ENCODE data around the gene CTAGE8. TPM values are rescaled to one million over a fixed set of nuclear protein-coding genes. Genes with fewer than 3 reads are reported as not detected.
"Not testable (repeated sequence)": the region's sequence is repeated elsewhere in the genome, so short reads cannot be mapped to it uniquely, and the experiment has no call there.

The CTAGE8 gene
- total RNA-seq, 2 experiments from 2014 or later = 0.25 to 0.85 TPM

DNA sequence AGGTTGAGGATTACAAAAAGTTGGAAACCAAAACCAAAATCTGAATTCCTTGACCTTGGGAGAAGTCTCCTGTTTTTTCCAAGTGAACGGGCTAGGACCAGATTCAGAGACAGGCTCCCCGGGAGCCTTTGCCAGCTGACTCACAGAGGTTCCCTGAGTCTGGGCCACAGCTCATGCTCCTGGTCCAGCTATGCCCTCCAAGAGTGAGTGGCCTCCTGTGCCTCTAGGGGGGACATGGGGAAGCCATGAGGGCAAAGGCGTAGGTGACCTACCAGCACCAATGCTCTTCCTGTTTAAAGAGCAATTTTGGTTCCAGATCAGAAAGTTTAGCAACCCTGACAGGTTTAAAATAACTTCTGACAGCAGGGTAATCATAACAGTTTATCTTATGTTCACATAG, 40.3 kb downstream of the CTAGE8 start:
- intact Hi-C loops (cut with micrococcal nuclease); CTCF ChIA-PET; ATAC-seq; DNase-seq; H3K27me3 Mint-ChIP-seq; POLR2A ChIA-PET; H3K4me3 Mint-ChIP-seq; H3K36me3 Mint-ChIP-seq (ENCODE audit: low read depth); H3K4me1 Mint-ChIP-seq (ENCODE audit: low read depth); H3K27ac Mint-ChIP-seq; H3K9me3 Mint-ChIP-seq: not testable (repeated sequence)

DNA sequence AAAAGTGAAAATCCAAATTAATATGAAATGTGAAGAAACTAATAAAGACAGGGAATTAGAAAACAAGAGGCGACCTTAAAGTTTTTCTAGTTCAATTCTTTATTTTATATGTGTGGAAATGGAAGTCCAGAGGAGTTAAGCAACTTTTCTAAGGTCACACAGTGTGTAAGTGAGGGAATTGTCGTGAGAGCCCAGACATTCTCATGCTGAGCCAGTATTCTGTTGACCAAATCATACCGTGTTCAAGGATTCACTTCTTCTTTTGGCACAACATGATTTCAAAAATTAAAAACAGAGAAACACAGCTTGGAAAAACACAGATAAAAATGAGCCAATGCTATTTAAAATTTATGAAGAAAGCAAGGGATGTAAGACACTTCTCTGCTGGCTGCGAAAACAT, 42.2 kb downstream of the CTAGE8 start:
- H3K27me3 Mint-ChIP-seq; H3K4me1 Mint-ChIP-seq (ENCODE audit: low read depth); H3K27ac Mint-ChIP-seq; intact Hi-C loops (cut with micrococcal nuclease); H3K4me3 Mint-ChIP-seq; DNase-seq; H3K9me3 Mint-ChIP-seq; H3K36me3 Mint-ChIP-seq (ENCODE audit: low read depth); ATAC-seq; POLR2A ChIA-PET; CTCF ChIA-PET: not testable (repeated sequence)

DNA sequence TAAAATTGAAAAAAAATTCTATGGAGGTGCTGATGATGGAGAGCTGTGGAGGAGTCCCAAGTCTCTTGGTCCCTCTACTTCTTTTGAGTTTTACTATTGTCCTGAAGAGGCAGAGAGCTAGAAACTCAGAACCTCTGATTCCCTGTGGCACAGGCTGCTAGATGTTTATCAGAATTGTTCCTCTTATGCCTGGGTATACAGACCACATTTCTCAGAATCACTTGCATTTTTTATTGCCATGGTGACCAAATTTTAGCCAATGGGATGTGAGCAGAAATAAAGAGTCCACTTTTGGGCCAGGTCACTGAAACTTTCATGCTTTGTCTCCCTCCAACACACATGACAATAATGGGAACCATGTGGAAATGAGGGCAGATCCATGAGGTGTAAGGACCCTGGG, 45.4 kb downstream of the CTAGE8 start:
- H3K9me3 Mint-ChIP-seq; H3K4me3 Mint-ChIP-seq; H3K27ac Mint-ChIP-seq; intact Hi-C loops (cut with micrococcal nuclease); H3K27me3 Mint-ChIP-seq; H3K4me1 Mint-ChIP-seq (ENCODE audit: low read depth); CTCF ChIA-PET; H3K36me3 Mint-ChIP-seq (ENCODE audit: low read depth); POLR2A ChIA-PET; DNase-seq; ATAC-seq: not testable (repeated sequence)

DNA sequence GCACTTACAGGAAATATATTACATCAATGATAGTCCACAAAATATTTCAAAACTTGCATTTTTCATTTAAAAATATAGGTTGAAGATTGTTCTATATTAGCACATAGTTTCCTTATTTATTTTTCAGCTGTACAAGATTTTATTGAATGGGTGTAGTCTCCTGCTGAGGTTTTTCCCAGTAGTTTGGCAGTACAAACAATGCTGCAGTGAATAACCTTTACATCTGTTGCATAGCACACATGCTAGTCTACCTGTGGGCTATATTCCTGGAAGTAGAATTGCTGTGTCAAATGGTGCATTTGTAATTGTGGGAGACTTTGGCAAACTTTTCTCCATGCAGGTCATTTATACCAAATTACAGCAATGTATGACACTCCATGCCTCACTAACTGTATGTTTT, 48.6 kb downstream of the CTAGE8 start:
- H3K27me3 Mint-ChIP-seq; CTCF ChIA-PET; H3K27ac Mint-ChIP-seq; H3K4me1 Mint-ChIP-seq (ENCODE audit: low read depth); H3K36me3 Mint-ChIP-seq (ENCODE audit: low read depth); DNase-seq; H3K4me3 Mint-ChIP-seq; POLR2A ChIA-PET; ATAC-seq; intact Hi-C loops (cut with micrococcal nuclease); H3K9me3 Mint-ChIP-seq: not testable (repeated sequence)

DNA sequence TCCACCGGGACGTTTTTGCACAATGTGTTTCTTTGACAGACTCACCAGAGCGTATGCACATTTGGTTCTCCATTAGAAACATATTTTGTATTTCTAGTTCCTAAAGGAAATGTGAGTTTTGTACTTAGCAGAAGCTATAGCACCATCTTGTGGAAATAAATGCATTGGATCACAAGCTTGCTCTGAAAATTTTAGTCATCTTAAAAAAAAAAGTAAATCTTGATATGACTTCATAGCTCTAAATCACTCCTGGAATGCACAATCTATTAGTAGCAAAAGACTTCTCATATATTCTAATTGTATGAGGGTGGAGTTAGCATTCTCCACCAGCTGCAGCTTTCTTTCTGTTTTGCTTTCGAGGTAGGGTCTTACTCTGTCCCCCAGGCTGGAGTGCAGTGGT, 49.9 kb downstream of the CTAGE8 start:
- H3K9me3 Mint-ChIP-seq; H3K4me1 Mint-ChIP-seq (ENCODE audit: low read depth); H3K27me3 Mint-ChIP-seq; intact Hi-C loops (cut with micrococcal nuclease); H3K36me3 Mint-ChIP-seq (ENCODE audit: low read depth); DNase-seq; H3K27ac Mint-ChIP-seq; CTCF ChIA-PET; POLR2A ChIA-PET; H3K4me3 Mint-ChIP-seq: not testable (repeated sequence)
- ATAC-seq = peak; percentile 68

DNA sequence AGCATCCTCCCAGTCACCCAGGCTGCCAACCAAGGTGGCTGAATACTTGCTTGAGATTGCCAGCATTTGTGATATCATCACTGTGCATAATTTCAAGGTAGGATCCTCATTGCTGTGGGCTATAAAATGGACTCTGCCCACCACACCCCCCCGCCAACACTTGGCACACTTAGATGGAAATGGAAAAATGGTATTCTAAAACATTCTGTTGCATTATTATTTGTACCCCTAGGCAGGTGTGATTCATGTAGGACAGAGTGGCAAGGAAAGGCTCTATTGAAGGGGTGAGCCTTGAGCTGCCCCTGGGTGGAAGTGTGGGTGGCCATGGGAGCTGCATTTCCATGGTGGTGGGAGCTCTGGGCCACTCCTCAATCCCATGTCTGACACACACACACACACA, 50.5 kb downstream of the CTAGE8 start:
- H3K27ac Mint-ChIP-seq; H3K27me3 Mint-ChIP-seq; intact Hi-C loops (cut with micrococcal nuclease); CTCF ChIA-PET; H3K9me3 Mint-ChIP-seq; H3K36me3 Mint-ChIP-seq (ENCODE audit: low read depth); DNase-seq; POLR2A ChIA-PET; H3K4me3 Mint-ChIP-seq; ATAC-seq; H3K4me1 Mint-ChIP-seq (ENCODE audit: low read depth): not testable (repeated sequence)

DNA sequence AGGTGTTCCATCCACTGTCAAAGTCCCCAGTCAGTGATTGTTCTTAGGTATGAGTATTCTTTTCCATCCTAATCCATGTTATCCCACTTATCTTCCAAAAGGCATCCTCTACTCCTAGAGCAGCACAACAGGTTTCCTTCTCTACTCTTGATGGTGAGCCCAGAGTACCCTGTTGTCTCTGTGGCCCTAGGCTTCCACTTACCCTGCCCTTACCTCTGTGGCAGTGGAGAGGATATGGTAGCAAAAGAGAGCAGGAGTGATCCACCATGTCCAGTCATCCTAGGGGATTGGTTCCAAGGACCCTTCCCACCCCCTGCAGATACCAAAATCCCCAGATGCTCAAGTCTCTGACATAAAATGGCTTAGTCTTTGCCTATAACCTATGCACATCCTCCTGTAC, 51.9 kb downstream of the CTAGE8 start:
- H3K4me1 Mint-ChIP-seq (ENCODE audit: low read depth); H3K27me3 Mint-ChIP-seq; DNase-seq; H3K27ac Mint-ChIP-seq; POLR2A ChIA-PET; H3K36me3 Mint-ChIP-seq (ENCODE audit: low read depth); CTCF ChIA-PET; H3K4me3 Mint-ChIP-seq; intact Hi-C loops (cut with micrococcal nuclease); ATAC-seq; H3K9me3 Mint-ChIP-seq: not testable (repeated sequence)

Other genes with a start within 250 kb of the CTAGE8 start
- not detected for gene OR2A5, start 220.3 kb downstream of the CTAGE8 start, total RNA-seq
- not detected for gene OR2A25, start 199.5 kb downstream of the CTAGE8 start, total RNA-seq
- gene OR2A12, start 183.0 kb downstream of the CTAGE8 start, total RNA-seq = not detected
- not detected for gene OR2A2, start 159.7 kb downstream of the CTAGE8 start, total RNA-seq
- gene OR2A14, start 146.1 kb downstream of the CTAGE8 start, total RNA-seq = not detected
- gene CTAGE4, start 85.8 kb downstream of the CTAGE8 start, total RNA-seq = 1 to 10 TPM in 1 of 2 experiments, under 1 TPM in 1; 0.87 to 1.6 TPM
- gene ARHGEF35, start 73.5 kb downstream of the CTAGE8 start, total RNA-seq = 1 to 10 TPM; 2.3 to 2.8 TPM
- gene OR2A42, start 29.7 kb downstream of the CTAGE8 start, total RNA-seq = not detected
- 1 to 10 TPM; 2.0 to 2.1 TPM for gene OR2A7, start 4.5 kb downstream of the CTAGE8 start, total RNA-seq
- gene OR2A1, start 43.1 kb upstream of the CTAGE8 start, total RNA-seq = not detected
- gene ARHGEF5, start 86.1 kb upstream of the CTAGE8 start, total RNA-seq = 1 to 10 TPM; 6.7 to 7.5 TPM
- not detected for gene NOBOX, start 134.4 kb upstream of the CTAGE8 start, total RNA-seq

Measured in activated CD8-positive, alpha-beta T cell treated with anti-CD3 and anti-CD28 coated beads for 36 hours (primary cell).